Testis (tissue), 3 donors: ENCODE measurements around the gene DDR2. TPM values are rescaled to one million over a fixed set of nuclear protein-coding genes. Genes with fewer than 3 reads are reported as not detected.

Experiments used
- DNase-seq: peaks from one replicate; pipeline ENCODE4 v3.0.0-alpha.2; 2019
- H3K27ac ChIP-seq, 2 donors: fragments of 200-600 bp; sonication (generic); one replicate each; pipeline ENCODE4 v1.5.1; 2019
- H3K27me3 ChIP-seq: fragments of 200-600 bp; sonication (generic); one replicate; pipeline ENCODE4 v1.5.1; 2019
- H3K36me3 ChIP-seq: fragments of 200-600 bp; sonication (generic); one replicate; pipeline ENCODE4 v1.5.1; 2017; ENCODE audit warnings: low read depth; ENCODE audit errors: missing control alignments
- H3K4me1 ChIP-seq: fragments of 200-600 bp; sonication (generic); one replicate; pipeline ENCODE4 v1.5.1; 2019
- H3K4me3 ChIP-seq, 2 donors: fragments of 200-600 bp; sonication (generic); one replicate each; pipeline ENCODE4 v1.5.1; 2017 to 2019
- H3K9me3 ChIP-seq: fragments of 200-600 bp; sonication (generic); one replicate; pipeline ENCODE4 v1.5.1; 2017
- POLR2A ChIP-seq: fragments of 450-650 bp; IDR thresholded peaks from one replicate; pipeline ENCODE4 v1.6.1; 2017; ENCODE audit warnings: antibody characterized with exemption, mild to moderate bottlenecking, moderate library complexity
- WGBS, 2 donors: methylation state at CpG; one replicate each; pipeline ENCODE4 v1.1.5; 2018; 5-methylcytosine and 5-hydroxymethylcytosine counted together
- intact Hi-C: fragments of 100-400 bp; cut with DNase I; formaldehyde crosslinking; loops from one replicate; pipeline ENCODE4 v1.15.1; 2023; ENCODE audit warnings: low total_unique reads
- polyA plus RNA-seq: library from polyadenylated mRNA; stranded (reverse); fragments of 350-450 nt; fragmentation: Illumina TruSeq; extraction: RNeasy Lipid Tissue Mini Kit (QIAGEN cat#74804); gene quantifications from one replicate; pipeline ENCODE4 v1.2.3, GENCODE V29; 2014; ENCODE audit warnings: low read depth, low replicate concordance; ENCODE audit not compliant: insufficient read depth
- total RNA-seq, 2 donors: library from RNA; depleted of rRNA; stranded (reverse); fragments of >200 nt; gene quantifications; one replicate each; pipeline ENCODE4 v1.2.3, GENCODE V29; 2016
- TF ChIP-seq, protein P1 (sequence below), 3 experiments: fragments of 450-650 bp in 2 of 3; fragments of 200-600 bp in 1 of 3; sonication (generic) in 1 of 3; IDR thresholded peaks; one replicate each; pipeline ENCODE4 v1.5.1; 2016 to 2019; ENCODE audit warnings: antibody characterized with exemption in 3 of 3, mild to moderate bottlenecking in 2 of 3, moderate library complexity in 1 of 3

DDR2 gene
- total and polyA plus RNA-seq, 3 donors from 2014 or later = 9.0 to 13.2 (median 9.2) TPM

GRCh38 chr1:162701286-162701685 is 69.0 kb downstream of the DDR2 start:
- no peaks in the 10 kb centered on the region for H3K9me3 ChIP-seq

DNA sequence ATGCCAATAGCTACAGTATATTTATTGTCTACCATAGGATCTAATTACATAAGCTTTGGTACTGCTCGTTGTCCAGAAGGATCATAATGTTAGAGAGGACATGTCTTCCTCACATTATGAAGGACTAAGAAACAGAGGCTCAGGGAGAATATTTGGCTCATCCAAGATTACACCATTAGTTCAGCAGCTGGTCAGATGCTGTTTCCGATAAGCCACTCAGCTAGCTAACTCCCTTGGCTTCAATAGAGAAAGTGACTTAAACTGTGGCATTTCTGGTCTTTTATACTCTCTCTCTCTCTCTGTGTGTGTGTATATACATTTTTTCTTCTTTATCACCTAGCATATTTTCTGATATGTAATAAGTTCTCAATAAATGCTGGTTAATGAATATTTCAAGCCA is 70.4 kb downstream of the DDR2 start:
- Histone ChIP-seq H3K4me1 (peaks cover 8% of the 10 kb centered on the region), H3K9me3 (no peaks in the 10 kb centered on the region), H3K27ac (no peak overlapping the region), H3K4me3 (no peak overlapping the region), H3K27me3 (no peaks in the 10 kb centered on the region), H3K36me3 (no peaks in the 10 kb centered on the region)
- TF ChIP-seq, protein P1, sequence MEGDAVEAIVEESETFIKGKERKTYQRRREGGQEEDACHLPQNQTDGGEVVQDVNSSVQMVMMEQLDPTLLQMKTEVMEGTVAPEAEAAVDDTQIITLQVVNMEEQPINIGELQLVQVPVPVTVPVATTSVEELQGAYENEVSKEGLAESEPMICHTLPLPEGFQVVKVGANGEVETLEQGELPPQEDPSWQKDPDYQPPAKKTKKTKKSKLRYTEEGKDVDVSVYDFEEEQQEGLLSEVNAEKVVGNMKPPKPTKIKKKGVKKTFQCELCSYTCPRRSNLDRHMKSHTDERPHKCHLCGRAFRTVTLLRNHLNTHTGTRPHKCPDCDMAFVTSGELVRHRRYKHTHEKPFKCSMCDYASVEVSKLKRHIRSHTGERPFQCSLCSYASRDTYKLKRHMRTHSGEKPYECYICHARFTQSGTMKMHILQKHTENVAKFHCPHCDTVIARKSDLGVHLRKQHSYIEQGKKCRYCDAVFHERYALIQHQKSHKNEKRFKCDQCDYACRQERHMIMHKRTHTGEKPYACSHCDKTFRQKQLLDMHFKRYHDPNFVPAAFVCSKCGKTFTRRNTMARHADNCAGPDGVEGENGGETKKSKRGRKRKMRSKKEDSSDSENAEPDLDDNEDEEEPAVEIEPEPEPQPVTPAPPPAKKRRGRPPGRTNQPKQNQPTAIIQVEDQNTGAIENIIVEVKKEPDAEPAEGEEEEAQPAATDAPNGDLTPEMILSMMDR (IDR thresholded peaks at IDR 0.05) = no peak
- no peak for TF ChIP-seq POLR2A
- intact Hi-C loops = no loop called here
- no peak for DNase-seq
- 95% methylated on average over 2 of the region's 2 CpGs for WGBS, 2 donors

More at GRCh38 chr1:162701286-162701685, 69.0 kb downstream of the DDR2 start:
- WGBS, 2 donors = 61 to 89% methylated on average over 1 of the region's 1 CpG
- Histone ChIP-seq H3K36me3 (no peaks in the 10 kb centered on the region), H3K27ac (no peak overlapping the region), H3K27me3 (no peaks in the 10 kb centered on the region), H3K4me3 (no peak overlapping the region), H3K4me1 (peaks cover 12% of the 10 kb centered on the region)
- intact Hi-C loops = no loop called here
- no peak for DNase-seq
- TF ChIP-seq POLR2A = no peak
- TF ChIP-seq, protein P1 (IDR thresholded peaks at IDR 0.05) = no peak

- 84 to 87% methylated on average over 4 of the region's 4 CpGs for WGBS, 2 donors
- H3K27me3 ChIP-seq = no peaks in the 10 kb centered on the region
- H3K36me3 ChIP-seq = no peaks in the 10 kb centered on the region
- intact Hi-C loops = no loop called here
- peaks cover 8% of the 10 kb centered on the region for H3K4me1 ChIP-seq
- DNase-seq = no peak
- no peak for TF ChIP-seq POLR2A
- TF ChIP-seq, protein P1 (IDR thresholded peaks at IDR 0.05) = no peak
- no peak overlapping the region for H3K4me3 ChIP-seq
- no peaks in the 10 kb centered on the region for H3K9me3 ChIP-seq
- H3K27ac ChIP-seq = no peak overlapping the region
Observed at GRCh38 chr1:162703708-162704107, 71.4 kb downstream of the DDR2 start.

DNA sequence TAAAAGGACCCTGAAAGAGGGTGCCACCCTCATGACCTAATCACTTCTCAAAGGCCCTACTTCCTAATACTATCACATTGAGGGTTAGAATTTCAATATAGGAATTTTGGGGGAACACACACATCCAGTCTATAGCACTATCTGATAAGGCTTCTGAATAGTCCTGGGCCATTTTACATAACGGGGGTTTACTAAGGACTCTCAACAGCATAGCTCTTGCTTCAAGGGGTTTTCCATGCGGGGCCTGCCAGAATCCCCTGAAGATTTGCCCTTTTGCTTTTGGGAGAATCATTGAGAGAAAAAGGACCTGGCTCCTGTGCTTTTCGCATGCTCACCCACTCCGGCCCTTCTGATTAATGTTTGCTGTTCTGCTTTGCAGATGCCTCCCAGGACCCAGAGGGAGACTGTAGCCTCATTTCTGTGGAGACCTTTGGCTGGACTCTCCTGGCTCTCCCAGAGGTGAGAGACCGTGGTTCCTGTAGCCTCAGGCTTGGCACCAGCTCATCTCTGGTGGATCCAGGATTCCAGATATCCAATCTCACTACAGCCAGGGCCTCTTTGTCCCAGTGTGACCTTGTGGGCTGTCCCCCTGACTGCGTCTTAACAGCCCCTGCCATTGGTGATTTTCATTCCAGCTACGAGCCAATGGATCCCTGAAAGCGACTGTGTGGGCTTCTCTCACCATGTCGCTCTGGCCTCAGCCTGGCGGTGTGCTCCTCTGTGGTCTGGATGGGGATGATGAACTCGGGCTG is 72.6 kb downstream of the DDR2 start:
- Histone ChIP-seq H3K36me3 (no peaks in the 10 kb centered on the region), H3K9me3 (no peaks in the 10 kb centered on the region), H3K27ac (no peak overlapping the region), H3K4me1 (peaks cover 16% of the 10 kb centered on the region), H3K4me3 (no peak overlapping the region), H3K27me3 (no peaks in the 10 kb centered on the region)
- 62 to 65% methylated on average over 9 to 11 of the region's 11 CpGs for WGBS, 2 donors
- DNase-seq = no peak
- no peak for TF ChIP-seq POLR2A
- TF ChIP-seq, protein P1 (IDR thresholded peaks at IDR 0.05) = no peak
- intact Hi-C loops = no loop called here

DNA sequence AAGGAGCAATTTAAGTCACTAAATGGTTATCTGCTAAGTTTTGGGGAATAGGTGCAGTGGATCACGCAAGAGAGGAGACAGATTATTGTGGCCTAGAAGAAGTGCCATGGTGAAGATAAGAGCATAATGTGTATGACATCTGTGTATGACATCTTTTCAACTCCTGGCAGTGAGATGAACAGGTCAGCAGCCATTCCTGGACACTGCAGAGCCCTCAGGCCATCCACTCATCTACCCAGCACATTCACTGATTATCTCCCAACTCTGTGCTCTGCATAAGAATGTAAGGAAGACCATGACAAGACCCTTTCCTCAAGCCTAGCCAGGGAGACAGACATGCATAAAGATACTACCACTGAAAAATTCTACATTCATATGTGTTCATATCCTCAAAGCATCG is 73.7 kb downstream of the DDR2 start:
- Histone ChIP-seq H3K4me1 (peaks cover 22% of the 10 kb centered on the region), H3K27me3 (no peaks in the 10 kb centered on the region), H3K36me3 (no peaks in the 10 kb centered on the region), H3K4me3 (no peak overlapping the region), H3K27ac (no peak overlapping the region), H3K9me3 (no peaks in the 10 kb centered on the region)
- intact Hi-C loops = no loop called here
- 50% methylated on average over 2 of the region's 2 CpGs for WGBS, 2 donors
- DNase-seq = no peak
- no peak for TF ChIP-seq POLR2A
- TF ChIP-seq, protein P1 (IDR thresholded peaks at IDR 0.05) = no peak
